Fibroblast of lung (primary cell): Measurements from ENCODE around the gene VSIG10L. TPM values are rescaled to one million over a fixed set of nuclear protein-coding genes. Genes with fewer than 3 reads are reported as not detected.

Experiments used
- DNase-seq, 2 donors: peaks; one replicate each; pipeline versions ENCODE4 v3.0.0 to v3.0.0-alpha.2; 2010; ENCODE audit warnings: low read depth in 2 of 2
- H2AFZ ChIP-seq: 2 replicates; pipeline ENCODE4 v1.5.1; 2012; ENCODE audit warnings: low read length, control low read depth, inconsistent platforms
- H3K27ac ChIP-seq: 2 replicates; pipeline ENCODE4 v1.5.1; 2011; ENCODE audit warnings: low read length, control low read depth; ENCODE audit not compliant: insufficient read depth
- H3K27me3 ChIP-seq: 2 replicates; pipeline ENCODE4 v1.5.1; 2011; ENCODE audit warnings: mild to moderate bottlenecking, low read length; ENCODE audit not compliant: control insufficient read depth, insufficient read depth
- H3K36me3 ChIP-seq: 2 replicates; pipeline ENCODE4 v1.5.1; 2011; ENCODE audit warnings: low read length; ENCODE audit not compliant: control insufficient read depth, insufficient read depth
- H3K4me1 ChIP-seq: 2 replicates; pipeline ENCODE4 v1.5.1; 2011; ENCODE audit warnings: low read length; ENCODE audit not compliant: control insufficient read depth, insufficient read depth; ENCODE audit errors: extremely low read depth
- H3K4me2 ChIP-seq: 2 replicates; pipeline ENCODE4 v1.5.1; 2011; ENCODE audit warnings: low read length, control low read depth; ENCODE audit not compliant: insufficient read depth; ENCODE audit errors: extremely low read depth
- H3K4me3 ChIP-seq, 4 experiments: fragments of 200-600 bp in 1 of 4; sonication (generic) in 1 of 4; replicated peaks in 1 of 4; 2 replicates each; pipeline ENCODE4 v1.5.1; 2011 to 2016; ENCODE audit warnings: low read length in 4 of 4, low read depth in 3 of 4, mild to moderate bottlenecking in 3 of 4, control low read depth in 2 of 4, inconsistent platforms in 1 of 4, mixed read lengths in 1 of 4; ENCODE audit not compliant: insufficient read depth in 1 of 4; ENCODE audit errors: control extremely low read depth in 1 of 4
- H3K79me2 ChIP-seq: 2 replicates; pipeline ENCODE4 v1.5.1; 2012; ENCODE audit warnings: mild to moderate bottlenecking, low read length, inconsistent platforms; ENCODE audit not compliant: control insufficient read depth, insufficient read depth
- H3K9ac ChIP-seq: 2 replicates; pipeline ENCODE4 v1.5.1; 2011; ENCODE audit warnings: mild to moderate bottlenecking, low read length, control low read depth; ENCODE audit not compliant: insufficient read depth
- H3K9me3 ChIP-seq: 2 replicates; pipeline ENCODE4 v1.5.1; 2012; ENCODE audit warnings: low read depth, low read length; ENCODE audit not compliant: control insufficient read depth, insufficient read depth
- H4K20me1 ChIP-seq: 2 replicates; pipeline ENCODE4 v1.5.1; 2011; ENCODE audit warnings: low read length; ENCODE audit not compliant: control insufficient read depth, insufficient read depth; ENCODE audit errors: extremely low read depth
- EZH2 ChIP-seq: IDR thresholded peaks from 2 replicates; pipeline ENCODE4 v1.5.1; 2012; ENCODE audit warnings: low read length, control low read depth, mild to moderate bottlenecking; ENCODE audit errors: missing control alignments
- polyA plus RNA-seq, 2 donors: library from polyadenylated mRNA; depleted of rRNA in 1 of 2; stranded (reverse) in 1 of 2; unstranded in 1 of 2; fragments of >200 nt; gene quantifications; 2 replicates each; pipeline ENCODE4 v1.2.1, GENCODE V29; 2011 to 2012; ENCODE audit warnings: missing spikeins in 1 of 2
- total RNA-seq: library from RNA; depleted of rRNA; stranded (reverse); fragments of >200 nt; gene quantifications from 2 replicates; pipeline ENCODE4 v1.2.1, GENCODE V29; 2014
- TF ChIP-seq, protein P1 (sequence below), 2 donors: IDR thresholded peaks in 1 of 2; conservative IDR thresholded peaks in 1 of 2; 1 replicate in 1 of 2; 2 replicates in 1 of 2; pipeline ENCODE4 v1.5.1; 2011 to 2012; ENCODE audit warnings: low read length in 2 of 2, control low read depth in 1 of 2, inconsistent platforms in 1 of 2, low read depth in 1 of 2, mild to moderate bottlenecking in 1 of 2

The VSIG10L gene
- total and polyA plus RNA-seq, 2 donors (not counting 1 experiment from before 2014, with no cell fraction given) = 0.33 to 0.66 TPM

DNA sequence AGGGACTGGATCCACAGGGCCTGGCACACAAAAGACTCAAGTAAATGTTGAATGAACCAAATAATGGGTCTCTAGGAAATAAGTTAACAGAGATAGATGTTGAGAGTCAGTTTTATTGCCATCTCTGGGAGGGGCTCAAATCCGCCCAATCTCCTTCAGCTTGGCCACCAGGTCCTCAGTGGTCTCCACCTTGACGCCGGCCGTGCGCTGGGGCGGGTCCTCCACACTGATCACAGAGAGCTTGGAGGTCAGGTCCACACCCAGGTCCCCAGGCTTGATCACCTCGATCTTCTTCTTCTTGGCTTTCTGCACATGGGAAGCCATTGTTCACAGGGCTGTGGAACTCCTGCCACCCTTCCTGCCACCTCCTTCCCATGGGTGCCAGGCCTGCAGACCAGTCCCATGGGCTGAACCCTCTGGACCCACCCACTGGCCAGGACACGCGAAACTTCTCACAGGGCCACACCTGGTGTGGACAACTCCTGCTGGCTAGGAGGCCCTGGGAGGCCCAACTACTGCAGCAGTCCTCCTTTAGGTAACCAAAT is 3.2 kb upstream of the VSIG10L start:
- Histone ChIP-seq H3K9ac (no peak overlapping the region), H3K36me3 (peaks cover 3% of the 10 kb centered on the region), H3K27me3 (no peaks in the 10 kb centered on the region), H3K4me3 (no peak overlapping the region), H2AFZ (no peak overlapping the region), H3K4me2 (no peak overlapping the region), H3K27ac (no peak overlapping the region), H3K9me3 (no peaks in the 10 kb centered on the region), H4K20me1 (no peaks in the 10 kb centered on the region), H3K79me2 (no peaks in the 10 kb centered on the region), H3K4me1 (peaks cover 2% of the 10 kb centered on the region)
- no peak for DNase-seq
- TF ChIP-seq EZH2 = no peak
- TF ChIP-seq, protein P1, sequence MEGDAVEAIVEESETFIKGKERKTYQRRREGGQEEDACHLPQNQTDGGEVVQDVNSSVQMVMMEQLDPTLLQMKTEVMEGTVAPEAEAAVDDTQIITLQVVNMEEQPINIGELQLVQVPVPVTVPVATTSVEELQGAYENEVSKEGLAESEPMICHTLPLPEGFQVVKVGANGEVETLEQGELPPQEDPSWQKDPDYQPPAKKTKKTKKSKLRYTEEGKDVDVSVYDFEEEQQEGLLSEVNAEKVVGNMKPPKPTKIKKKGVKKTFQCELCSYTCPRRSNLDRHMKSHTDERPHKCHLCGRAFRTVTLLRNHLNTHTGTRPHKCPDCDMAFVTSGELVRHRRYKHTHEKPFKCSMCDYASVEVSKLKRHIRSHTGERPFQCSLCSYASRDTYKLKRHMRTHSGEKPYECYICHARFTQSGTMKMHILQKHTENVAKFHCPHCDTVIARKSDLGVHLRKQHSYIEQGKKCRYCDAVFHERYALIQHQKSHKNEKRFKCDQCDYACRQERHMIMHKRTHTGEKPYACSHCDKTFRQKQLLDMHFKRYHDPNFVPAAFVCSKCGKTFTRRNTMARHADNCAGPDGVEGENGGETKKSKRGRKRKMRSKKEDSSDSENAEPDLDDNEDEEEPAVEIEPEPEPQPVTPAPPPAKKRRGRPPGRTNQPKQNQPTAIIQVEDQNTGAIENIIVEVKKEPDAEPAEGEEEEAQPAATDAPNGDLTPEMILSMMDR (conservative IDR thresholded peaks at IDR 0.05 in 1 of 2, IDR thresholded peaks at IDR 0.05 in 1 of 2; ENCODE audit: low read depth in 1 of 2, low read length in 2 of 2) = no peak

DNA sequence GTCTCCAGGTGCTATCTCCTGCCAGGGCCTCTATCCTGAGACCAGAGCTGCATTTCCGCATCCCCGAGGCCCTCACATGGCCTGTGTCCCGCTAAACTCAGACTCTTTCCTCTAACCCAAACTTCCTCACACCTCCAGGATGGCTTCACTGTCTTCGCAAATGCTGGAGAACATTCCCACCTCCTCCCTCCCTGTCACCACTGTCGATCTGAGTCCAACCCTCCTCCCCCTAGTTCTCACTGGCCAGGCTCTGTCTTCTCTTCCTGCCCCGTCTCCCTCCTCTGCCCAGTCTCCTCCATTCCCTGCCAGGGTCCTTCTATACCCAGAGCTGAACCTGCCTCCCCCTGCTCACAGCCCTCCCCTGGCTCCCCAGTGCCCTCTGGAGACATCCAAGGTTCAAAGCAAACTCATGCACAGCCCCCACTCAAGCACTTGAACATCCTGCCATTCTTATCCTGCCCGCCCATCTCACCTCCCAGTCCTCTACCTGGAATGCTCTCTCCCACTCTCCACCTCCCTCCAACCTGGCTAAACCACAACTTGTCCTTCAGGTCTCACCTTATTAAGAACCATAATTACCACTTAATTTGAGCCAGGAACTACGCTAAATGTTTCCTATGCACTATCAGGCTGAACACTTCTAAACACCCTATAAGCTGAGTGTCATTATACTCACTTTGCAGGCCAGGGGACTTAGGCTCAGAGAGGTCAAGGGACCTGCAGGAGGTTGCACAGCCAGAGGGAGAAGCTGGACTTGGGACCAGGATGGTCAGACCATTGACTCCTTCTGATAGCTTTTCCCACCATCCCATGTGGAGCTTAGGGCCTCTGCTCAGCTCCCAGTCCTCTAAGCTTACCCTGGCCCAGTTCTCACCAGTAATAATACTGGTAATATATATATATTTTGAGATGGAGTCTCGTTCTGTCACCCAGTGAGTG is 961 bp upstream of the VSIG10L start:
- H3K27me3 ChIP-seq = no peaks in the 10 kb centered on the region
- H3K4me1 ChIP-seq = peaks cover 6% of the 10 kb centered on the region
- H3K36me3 ChIP-seq = no peaks in the 10 kb centered on the region
- no peak for TF ChIP-seq EZH2
- TF ChIP-seq, protein P1 (conservative IDR thresholded peaks at IDR 0.05 in 1 of 2, IDR thresholded peaks at IDR 0.05 in 1 of 2; ENCODE audit: low read depth in 1 of 2, low read length in 2 of 2) = no peak
- H3K4me3 ChIP-seq = no peak overlapping the region
- no peaks in the 10 kb centered on the region for H3K9me3 ChIP-seq
- no peak overlapping the region for H3K9ac ChIP-seq
- no peak for DNase-seq
- no peaks in the 10 kb centered on the region for H4K20me1 ChIP-seq
- no peak overlapping the region for H3K4me2 ChIP-seq
- no peak overlapping the region for H3K27ac ChIP-seq
- H3K79me2 ChIP-seq = no peaks in the 10 kb centered on the region
- H2AFZ ChIP-seq = no peak overlapping the region

DNA sequence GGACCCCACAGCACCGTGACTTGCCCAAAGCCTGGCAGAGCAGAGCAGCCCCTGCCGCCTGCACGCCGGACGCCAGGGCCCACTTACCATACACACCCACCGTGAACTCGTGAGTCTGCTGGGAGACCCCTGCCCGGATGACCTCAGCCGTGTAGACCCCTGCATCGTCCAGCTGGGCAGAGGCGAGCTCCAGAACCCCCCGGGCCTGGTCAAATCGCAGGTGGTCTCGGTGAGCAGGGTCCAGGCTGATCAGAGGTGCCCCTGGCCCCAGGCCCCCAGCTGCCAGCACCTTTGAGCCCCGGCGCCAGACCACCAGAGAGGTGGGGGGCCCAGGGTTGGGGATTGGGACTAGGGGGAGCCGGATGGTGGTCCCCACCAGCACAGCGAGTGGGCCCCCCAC is 873 bp downstream of the VSIG10L start:
- TF ChIP-seq, protein P1 (conservative IDR thresholded peaks at IDR 0.05 in 1 of 2, IDR thresholded peaks at IDR 0.05 in 1 of 2; ENCODE audit: low read depth in 1 of 2, low read length in 2 of 2) = no peak
- no peak for TF ChIP-seq EZH2
- DNase-seq = no peak
- H3K27ac ChIP-seq = no peak overlapping the region
- no peak overlapping the region for H3K4me2 ChIP-seq
- no peaks in the 10 kb centered on the region for H3K9me3 ChIP-seq
- H3K79me2 ChIP-seq = no peaks in the 10 kb centered on the region
- no peaks in the 10 kb centered on the region for H3K36me3 ChIP-seq
- no peak overlapping the region for H2AFZ ChIP-seq
- H3K27me3 ChIP-seq = no peaks in the 10 kb centered on the region
- H3K4me3 ChIP-seq = no peak overlapping the region
- H3K9ac ChIP-seq = no peak overlapping the region
- H3K4me1 ChIP-seq = peaks cover 6% of the 10 kb centered on the region
- no peaks in the 10 kb centered on the region for H4K20me1 ChIP-seq
